Neutrophil (primary cell): ENCODE results near the gene CKB.

ENCODE experiments used
- H3K27ac ChIP-seq: fragments of 200-600 bp; sonication (generic); 2 replicates; pipeline ENCODE4 v1.5.1; 2016; ENCODE audit warnings: mild to moderate bottlenecking, moderate library complexity
- H3K27me3 ChIP-seq: fragments of 200-600 bp; sonication (generic); 2 replicates; pipeline ENCODE4 v1.6.0; 2016; ENCODE audit warnings: mild to moderate bottlenecking
- H3K36me3 ChIP-seq: fragments of 200-600 bp; sonication (generic); 2 replicates; pipeline ENCODE4 v1.5.1; 2017
- H3K4me1 ChIP-seq, 2 experiments: fragments of 200-600 bp in 1 of 2; sonication (generic) in 1 of 2; 1 replicate in 1 of 2; 2 replicates in 1 of 2; pipeline versions ENCODE4 v1.5.1 to v1.6.1; 2013 to 2016; ENCODE audit warnings: low read depth in 1 of 2, low read length in 1 of 2, mild to moderate bottlenecking in 1 of 2, moderate library complexity in 1 of 2; ENCODE audit not compliant: control insufficient read depth in 1 of 2, insufficient read depth in 1 of 2
- H3K4me3 ChIP-seq, 2 experiments: fragments of 200-600 bp in 1 of 2; sonication (generic) in 1 of 2; 1 replicate in 1 of 2; 2 replicates in 1 of 2; pipeline ENCODE4 v1.5.1; 2013 to 2016; ENCODE audit warnings: low read depth in 1 of 2, low read length in 1 of 2, mild to moderate bottlenecking in 1 of 2, moderate library complexity in 1 of 2
- H3K9me3 ChIP-seq: fragments of 200-600 bp; sonication (generic); 2 replicates; pipeline ENCODE4 v1.5.1; 2016
- CTCF ChIP-seq: fragments of 200-600 bp; sonication (generic); IDR thresholded peaks from 2 replicates; pipeline ENCODE4 v1.5.1; 2016; ENCODE audit warnings: antibody characterized with exemption

The CKB gene

GRCh38 chr14:103510724-103511693 lies 11.6 kb downstream of the CKB start:
- Histone ChIP-seq H3K4me1 (no peaks in the 10 kb centered on the region), H3K27me3 (no peaks in the 10 kb centered on the region), H3K27ac (no peak overlapping the region), H3K4me3 (no peak overlapping the region), H3K36me3 (peaks cover 84% of the 10 kb centered on the region), H3K9me3 (no peaks in the 10 kb centered on the region)
- TF ChIP-seq CTCF, result no peak

DNA sequence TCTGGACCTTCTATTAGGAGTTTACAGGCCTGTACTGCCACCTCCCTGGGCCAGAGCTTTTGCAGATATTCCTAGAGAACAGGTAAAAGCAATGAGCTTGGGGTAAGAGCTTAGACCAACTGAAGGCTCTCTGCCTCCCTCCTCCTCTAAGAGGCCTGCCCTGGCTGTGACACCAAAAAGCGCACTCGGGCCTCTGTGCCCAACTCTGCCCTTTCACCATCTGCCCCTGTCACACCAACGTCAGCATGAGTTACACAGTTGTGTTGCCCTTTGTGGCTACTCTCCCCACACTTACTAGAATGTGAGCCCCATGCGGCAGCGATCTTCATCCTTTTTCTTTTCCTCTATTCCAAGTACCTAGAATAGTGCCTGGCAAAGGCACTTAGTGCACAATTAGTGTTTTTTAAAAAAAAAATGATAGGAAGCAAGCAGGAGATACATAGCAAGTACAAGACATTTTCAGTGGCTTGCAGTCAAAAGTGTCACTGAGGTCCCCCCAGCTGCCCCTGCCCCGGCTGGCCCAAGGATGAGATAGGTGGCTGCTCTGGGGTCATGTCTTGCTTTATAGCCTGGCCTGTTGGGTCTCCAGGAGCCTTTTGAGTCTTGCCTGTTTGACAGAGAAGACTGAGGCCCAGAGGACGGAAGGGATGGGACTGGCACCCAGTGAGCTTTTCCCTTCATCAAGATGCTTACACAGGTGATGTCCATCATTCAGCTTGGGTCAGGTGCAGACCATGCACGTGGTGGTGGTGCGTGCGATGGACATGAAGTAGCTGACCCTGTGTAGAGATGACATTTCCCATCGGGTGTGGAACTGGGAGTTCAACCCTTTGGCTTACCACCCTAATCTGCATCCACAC lies 12.5 kb downstream of the CKB start:
- no peak overlapping the region for H3K4me3 ChIP-seq
- H3K9me3 ChIP-seq, result no peaks in the 10 kb centered on the region

GRCh38 chr14:103508521-103509329 lies 13.9 kb downstream of the CKB start:
- Histone ChIP-seq H3K4me1 (no peaks in the 10 kb centered on the region), H3K36me3 (peaks cover 95% of the 10 kb centered on the region)

More for the DNA sequence above, 12.5 kb downstream of the CKB start:
- Histone ChIP-seq H3K36me3 (peaks cover 91% of the 10 kb centered on the region), H3K4me1 (no peaks in the 10 kb centered on the region), H3K27ac (no peak overlapping the region), H3K27me3 (no peaks in the 10 kb centered on the region)
- no peak for TF ChIP-seq CTCF

DNA sequence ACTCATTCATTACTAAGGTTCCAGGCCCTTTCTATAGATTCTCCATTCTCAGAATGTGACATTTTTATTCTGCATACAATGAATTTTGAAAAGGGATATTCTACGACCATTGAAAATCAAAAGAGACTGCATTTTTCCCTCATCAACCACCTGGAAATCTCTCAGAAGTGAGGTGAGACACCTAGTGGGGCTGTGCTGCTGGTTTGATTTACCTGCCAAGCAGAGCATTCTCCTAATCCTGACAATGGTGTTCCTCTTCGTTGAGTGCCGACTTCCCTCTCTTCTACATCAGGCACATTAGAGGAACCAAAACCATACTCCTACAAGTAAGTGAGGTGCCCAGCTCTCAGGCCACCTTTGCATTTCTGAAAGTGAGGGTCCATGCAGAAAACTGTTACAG lies 14.9 kb downstream of the CKB start:
- Histone ChIP-seq H3K4me1 (no peaks in the 10 kb centered on the region), H3K9me3 (no peaks in the 10 kb centered on the region), H3K4me3 (no peak overlapping the region), H3K27me3 (no peaks in the 10 kb centered on the region), H3K27ac (peak overlapping the region; percentile 31), H3K36me3 (peaks cover 95% of the 10 kb centered on the region)
- TF ChIP-seq CTCF, result no peak

More at GRCh38 chr14:103508521-103509329, 13.9 kb downstream of the CKB start:
- H3K27ac ChIP-seq, result no peak overlapping the region
- H3K9me3 ChIP-seq, result no peaks in the 10 kb centered on the region
- no peak overlapping the region for H3K4me3 ChIP-seq
- no peak for TF ChIP-seq CTCF
- no peaks in the 10 kb centered on the region for H3K27me3 ChIP-seq

DNA sequence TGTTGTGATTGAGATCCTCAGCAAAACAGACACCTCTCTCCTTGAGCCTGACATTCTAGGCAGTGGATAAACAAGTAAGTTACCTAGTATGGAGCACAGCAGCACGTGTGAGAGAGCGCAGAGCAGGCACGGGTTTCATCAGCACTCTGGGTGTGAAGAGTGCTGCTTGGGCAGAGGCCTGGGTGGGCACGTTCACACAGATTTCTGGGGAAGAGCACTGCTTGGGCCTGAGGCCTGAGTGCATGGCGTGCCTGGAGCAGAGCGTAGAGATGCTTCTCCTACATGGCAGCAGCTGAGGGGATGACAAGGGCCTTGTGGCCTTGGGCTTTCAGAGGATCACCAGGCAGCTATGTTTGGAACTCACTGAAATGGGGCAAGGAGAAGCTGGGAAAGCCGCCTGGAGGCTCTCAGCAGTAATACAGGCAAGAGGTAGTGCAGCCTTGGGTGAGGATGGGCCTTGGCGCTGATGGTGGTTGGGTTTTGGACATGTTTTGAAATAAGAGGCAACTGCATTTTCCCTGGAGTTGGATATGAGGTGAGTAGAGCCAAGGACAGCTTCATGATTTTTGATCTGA lies 17.6 kb downstream of the CKB start:
- H3K27ac ChIP-seq, result no peak overlapping the region
- H3K9me3 ChIP-seq, result no peaks in the 10 kb centered on the region
- no peak overlapping the region for H3K4me3 ChIP-seq
- no peaks in the 10 kb centered on the region for H3K4me1 ChIP-seq
- H3K36me3 ChIP-seq, result peaks cover 98% of the 10 kb centered on the region
- no peak for TF ChIP-seq CTCF
- H3K27me3 ChIP-seq, result no peaks in the 10 kb centered on the region
